Panc1 (cell line): ENCODE results near the gene RIN1.

Experiments used
- POLR2AphosphoS5 ChIP-seq: IDR thresholded peaks from 2 replicates; pipeline ENCODE4 v1.6.1; 2012; ENCODE audit warnings: mild to moderate bottlenecking, low read depth, low read length, moderate library complexity
- SIN3A ChIP-seq: IDR thresholded peaks from 2 replicates; pipeline ENCODE4 v1.6.1; 2012; ENCODE audit warnings: low read depth, mild to moderate bottlenecking, low read length, moderate library complexity, borderline replicate concordance; ENCODE audit not compliant: insufficient read depth
- TF ChIP-seq, protein P1 (sequence below): fragments of 450-650 bp; IDR thresholded peaks from 2 replicates; pipeline ENCODE4 v1.5.1; 2017; ENCODE audit warnings: mild to moderate bottlenecking
- TF ChIP-seq, protein P2 (sequence below), 2 experiments: IDR thresholded peaks; 2 replicates each; pipeline ENCODE4 v1.6.1; 2011 to 2012; ENCODE audit warnings: low read depth in 2 of 2, control low read depth in 1 of 2, low read length in 1 of 2, mild to moderate bottlenecking in 1 of 2, moderate library complexity in 1 of 2; ENCODE audit not compliant: insufficient read depth in 1 of 2

DNA sequence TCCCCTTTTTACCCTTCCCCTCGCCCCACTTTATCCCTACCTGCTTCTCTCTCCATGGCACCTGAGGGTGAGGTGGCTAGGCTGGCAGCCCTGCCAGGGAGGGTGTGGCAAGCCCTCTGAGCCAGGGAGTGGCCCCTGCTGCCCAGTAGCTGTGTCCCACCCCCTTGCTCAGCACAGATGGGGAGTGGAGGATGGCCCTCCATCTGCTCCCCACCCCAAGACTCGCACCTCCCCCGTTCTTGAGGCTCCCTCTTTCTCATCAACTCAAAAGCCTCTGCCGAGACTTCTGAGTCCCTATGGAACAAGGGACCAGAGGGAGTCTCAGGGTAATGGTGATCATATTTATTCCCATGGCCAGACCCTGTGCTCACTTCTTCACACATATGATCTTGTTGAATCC is 42.9 kb downstream of the RIN1 start:
- TF ChIP-seq, protein P1, sequence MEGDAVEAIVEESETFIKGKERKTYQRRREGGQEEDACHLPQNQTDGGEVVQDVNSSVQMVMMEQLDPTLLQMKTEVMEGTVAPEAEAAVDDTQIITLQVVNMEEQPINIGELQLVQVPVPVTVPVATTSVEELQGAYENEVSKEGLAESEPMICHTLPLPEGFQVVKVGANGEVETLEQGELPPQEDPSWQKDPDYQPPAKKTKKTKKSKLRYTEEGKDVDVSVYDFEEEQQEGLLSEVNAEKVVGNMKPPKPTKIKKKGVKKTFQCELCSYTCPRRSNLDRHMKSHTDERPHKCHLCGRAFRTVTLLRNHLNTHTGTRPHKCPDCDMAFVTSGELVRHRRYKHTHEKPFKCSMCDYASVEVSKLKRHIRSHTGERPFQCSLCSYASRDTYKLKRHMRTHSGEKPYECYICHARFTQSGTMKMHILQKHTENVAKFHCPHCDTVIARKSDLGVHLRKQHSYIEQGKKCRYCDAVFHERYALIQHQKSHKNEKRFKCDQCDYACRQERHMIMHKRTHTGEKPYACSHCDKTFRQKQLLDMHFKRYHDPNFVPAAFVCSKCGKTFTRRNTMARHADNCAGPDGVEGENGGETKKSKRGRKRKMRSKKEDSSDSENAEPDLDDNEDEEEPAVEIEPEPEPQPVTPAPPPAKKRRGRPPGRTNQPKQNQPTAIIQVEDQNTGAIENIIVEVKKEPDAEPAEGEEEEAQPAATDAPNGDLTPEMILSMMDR, result no peak
- no peak for TF ChIP-seq POLR2AphosphoS5
- TF ChIP-seq, protein P2, sequence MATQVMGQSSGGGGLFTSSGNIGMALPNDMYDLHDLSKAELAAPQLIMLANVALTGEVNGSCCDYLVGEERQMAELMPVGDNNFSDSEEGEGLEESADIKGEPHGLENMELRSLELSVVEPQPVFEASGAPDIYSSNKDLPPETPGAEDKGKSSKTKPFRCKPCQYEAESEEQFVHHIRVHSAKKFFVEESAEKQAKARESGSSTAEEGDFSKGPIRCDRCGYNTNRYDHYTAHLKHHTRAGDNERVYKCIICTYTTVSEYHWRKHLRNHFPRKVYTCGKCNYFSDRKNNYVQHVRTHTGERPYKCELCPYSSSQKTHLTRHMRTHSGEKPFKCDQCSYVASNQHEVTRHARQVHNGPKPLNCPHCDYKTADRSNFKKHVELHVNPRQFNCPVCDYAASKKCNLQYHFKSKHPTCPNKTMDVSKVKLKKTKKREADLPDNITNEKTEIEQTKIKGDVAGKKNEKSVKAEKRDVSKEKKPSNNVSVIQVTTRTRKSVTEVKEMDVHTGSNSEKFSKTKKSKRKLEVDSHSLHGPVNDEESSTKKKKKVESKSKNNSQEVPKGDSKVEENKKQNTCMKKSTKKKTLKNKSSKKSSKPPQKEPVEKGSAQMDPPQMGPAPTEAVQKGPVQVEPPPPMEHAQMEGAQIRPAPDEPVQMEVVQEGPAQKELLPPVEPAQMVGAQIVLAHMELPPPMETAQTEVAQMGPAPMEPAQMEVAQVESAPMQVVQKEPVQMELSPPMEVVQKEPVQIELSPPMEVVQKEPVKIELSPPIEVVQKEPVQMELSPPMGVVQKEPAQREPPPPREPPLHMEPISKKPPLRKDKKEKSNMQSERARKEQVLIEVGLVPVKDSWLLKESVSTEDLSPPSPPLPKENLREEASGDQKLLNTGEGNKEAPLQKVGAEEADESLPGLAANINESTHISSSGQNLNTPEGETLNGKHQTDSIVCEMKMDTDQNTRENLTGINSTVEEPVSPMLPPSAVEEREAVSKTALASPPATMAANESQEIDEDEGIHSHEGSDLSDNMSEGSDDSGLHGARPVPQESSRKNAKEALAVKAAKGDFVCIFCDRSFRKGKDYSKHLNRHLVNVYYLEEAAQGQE (IDR thresholded peaks at IDR 0.05; ENCODE audit: insufficient read depth in 1 of 2, low read depth in 2 of 2, low read length in 1 of 2), result no peak
- no peak for TF ChIP-seq SIN3A
